Ovary (tissue), 9 donors: ENCODE results near the gene RGS3. TPM values are rescaled to one million over a fixed set of nuclear protein-coding genes. Genes with fewer than 3 reads are reported as not detected.

Experiments used
- DNase-seq, 5 donors: peaks; one replicate each; pipeline ENCODE4 v3.0.0-alpha.2; 2019 to 2020
- H3K27ac ChIP-seq, 2 donors: fragments of 200-600 bp; one replicate each; pipeline versions ENCODE4 v1.5.1 to v1.8.0; 2019 to 2022
- H3K27me3 ChIP-seq: fragments of 200-600 bp; one replicate; pipeline ENCODE4 v1.8.0; 2022
- H3K36me3 ChIP-seq: fragments of 200-600 bp; sonication (generic); one replicate; pipeline ENCODE4 v1.5.1; 2019
- H3K4me1 ChIP-seq: one replicate; pipeline ENCODE4 v1.8.1; 2013; ENCODE audit warnings: mild to moderate bottlenecking, moderate library complexity; ENCODE audit not compliant: insufficient read depth
- H3K4me3 ChIP-seq: fragments of 200-600 bp; sonication (generic); one replicate; pipeline ENCODE4 v1.5.1; 2017
- H3K9me3 ChIP-seq, 2 donors: fragments of 200-600 bp in 1 of 2; sonication (generic) in 1 of 2; one replicate each; pipeline versions ENCODE4 v1.5.1 to v1.8.1; 2013 to 2019; ENCODE audit warnings: mild to moderate bottlenecking in 1 of 2, moderate library complexity in 1 of 2
- EP300 ChIP-seq: sonication (generic); formaldehyde crosslinking; IDR thresholded peaks from one replicate; pipeline ENCODE4 v1.6.1; 2017; ENCODE audit warnings: antibody characterized with exemption
- POLR2A ChIP-seq: fragments of 450-650 bp; IDR thresholded peaks from one replicate; pipeline ENCODE4 v1.6.1; 2017; ENCODE audit warnings: antibody characterized with exemption, mild to moderate bottlenecking, moderate library complexity
- WGBS, 3 donors: extraction: QIAGEN DNeasy Blood & Tissue Kit in 1 of 3; methylation state at CpG; one replicate each; pipeline versions ENCODE4 v1.1.5 to v1.1.7; 2013 to 2017; 5-methylcytosine and 5-hydroxymethylcytosine counted together
- intact Hi-C, 4 donors: fragments of 100-400 bp; cut with DNase I; formaldehyde crosslinking; loops; one replicate each; pipeline versions ENCODE4 v1.11.0 to v1.15.1; 2022 to 2023
- polyA plus RNA-seq, 2 donors: library from polyadenylated mRNA; stranded (reverse); fragments of 200-250 nt in 1 of 2; fragments of 350-450 nt in 1 of 2; fragmentation: Illumina TruSeq in 1 of 2; extraction: RNeasy Lipid Tissue Mini Kit (QIAGEN cat#74804) in 1 of 2; gene quantifications; one replicate each; pipeline ENCODE4 v1.2.3, GENCODE V29; 2013 to 2014
- total RNA-seq, 7 donors: library from RNA; depleted of rRNA in 2 of 7; stranded (reverse); fragments of >200 nt in 2 of 7; fragmentation: NEBNext Ultra II Directional in 3 of 7; extraction: Animal tissue kit (Norgen Biotek cat#: 25700) in 3 of 7; gene quantifications; one replicate each; pipeline versions ENCODE4 v1.1.0 to v1.2.4, GENCODE V29; 2016 to 2023
- TF ChIP-seq, protein P1 (sequence below), 3 donors: fragments of 450-650 bp in 2 of 3; fragments of 200-600 bp in 1 of 3; IDR thresholded peaks; one replicate each; pipeline versions ENCODE4 v1.5.1 to v1.8.0; 2016 to 2022; ENCODE audit warnings: antibody characterized with exemption in 3 of 3, mild to moderate bottlenecking in 1 of 3
- donor health status: DM: no; HTN: no; CAD: no; lungs with moderate emphysema.
- donor health status: DM: no; HTN: no; CAD: no.
- donor health status: Bipolar disorder and iron deficiency.
- donor health status: DM: yes; HTN: yes; CAD: no.
- donor health status: DM: no; HTN: no; CAD: no.
- donor health status: DM: yes; HTN: yes; CAD: no.

RGS3 gene
- total and polyA plus RNA-seq, 9 donors, result 6.1 to 49.3 (median 15.4) TPM

DNA sequence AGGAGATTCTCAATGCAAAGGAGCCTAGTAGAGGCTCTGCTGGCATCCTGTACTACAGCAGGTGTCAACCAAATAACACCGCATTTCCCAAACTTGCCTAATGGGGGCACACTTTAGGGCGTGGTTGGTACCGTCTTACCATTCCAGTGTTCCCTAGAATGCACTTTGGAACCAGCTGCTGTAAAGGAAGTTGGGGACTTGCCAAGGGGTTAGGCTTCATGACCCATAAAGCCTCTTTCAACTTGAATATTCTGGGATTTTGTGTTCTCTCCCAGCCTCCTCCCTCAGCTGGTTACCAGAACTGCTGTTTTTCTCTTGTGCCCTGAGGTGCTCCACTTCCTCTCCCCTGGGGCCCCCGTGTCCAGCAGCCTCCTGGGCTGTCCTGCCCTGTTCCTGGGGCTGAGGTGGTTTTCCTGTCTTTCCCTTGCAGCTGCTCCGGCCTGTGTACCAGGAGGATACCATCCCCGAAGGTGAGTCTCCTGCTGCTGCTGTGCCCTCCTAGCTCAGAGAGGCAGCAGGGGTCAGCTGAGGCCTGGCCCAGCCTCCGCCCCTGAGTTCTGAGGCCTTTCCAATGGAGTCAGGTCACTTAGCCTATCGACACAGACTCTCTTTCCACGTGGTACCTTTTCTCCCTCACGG lies 44.7 kb downstream of the RGS3 start:
- Histone ChIP-seq H3K36me3 (no peaks in the 10 kb centered on the region), H3K27me3 (no peaks in the 10 kb centered on the region), H3K9me3 (no peaks in the 10 kb centered on the region), H3K27ac (no peak overlapping the region), H3K4me1 (peaks cover 23% of the 10 kb centered on the region), H3K4me3 (no peak overlapping the region)
- TF ChIP-seq, protein P1, sequence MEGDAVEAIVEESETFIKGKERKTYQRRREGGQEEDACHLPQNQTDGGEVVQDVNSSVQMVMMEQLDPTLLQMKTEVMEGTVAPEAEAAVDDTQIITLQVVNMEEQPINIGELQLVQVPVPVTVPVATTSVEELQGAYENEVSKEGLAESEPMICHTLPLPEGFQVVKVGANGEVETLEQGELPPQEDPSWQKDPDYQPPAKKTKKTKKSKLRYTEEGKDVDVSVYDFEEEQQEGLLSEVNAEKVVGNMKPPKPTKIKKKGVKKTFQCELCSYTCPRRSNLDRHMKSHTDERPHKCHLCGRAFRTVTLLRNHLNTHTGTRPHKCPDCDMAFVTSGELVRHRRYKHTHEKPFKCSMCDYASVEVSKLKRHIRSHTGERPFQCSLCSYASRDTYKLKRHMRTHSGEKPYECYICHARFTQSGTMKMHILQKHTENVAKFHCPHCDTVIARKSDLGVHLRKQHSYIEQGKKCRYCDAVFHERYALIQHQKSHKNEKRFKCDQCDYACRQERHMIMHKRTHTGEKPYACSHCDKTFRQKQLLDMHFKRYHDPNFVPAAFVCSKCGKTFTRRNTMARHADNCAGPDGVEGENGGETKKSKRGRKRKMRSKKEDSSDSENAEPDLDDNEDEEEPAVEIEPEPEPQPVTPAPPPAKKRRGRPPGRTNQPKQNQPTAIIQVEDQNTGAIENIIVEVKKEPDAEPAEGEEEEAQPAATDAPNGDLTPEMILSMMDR (IDR thresholded peaks at IDR 0.05), result no peak
- TF ChIP-seq EP300 (no peak), POLR2A (no peak)
- DNase-seq, result no peak
- intact Hi-C loops, result no loop called here
- WGBS, 3 donors, result 76 to 78% (median 77%) methylated on average over 10 of the region's 10 CpGs

- Histone ChIP-seq H3K4me1 (peaks cover 12% of the 10 kb centered on the region), H3K9me3 (no peaks in the 10 kb centered on the region), H3K4me3 (no peak overlapping the region), H3K36me3 (no peaks in the 10 kb centered on the region), H3K27ac (no peak overlapping the region), H3K27me3 (no peaks in the 10 kb centered on the region)
- 73 to 93% (median 91%) methylated on average over 7 of the region's 7 CpGs for WGBS, 3 donors
- TF ChIP-seq POLR2A (no peak), EP300 (no peak)
- TF ChIP-seq, protein P1 (IDR thresholded peaks at IDR 0.05), result no peak
- intact Hi-C loops, result no loop called here
- no peak for DNase-seq
Observed at GRCh38 chr9:113509463-113509862, 45.9 kb downstream of the RGS3 start.

DNA sequence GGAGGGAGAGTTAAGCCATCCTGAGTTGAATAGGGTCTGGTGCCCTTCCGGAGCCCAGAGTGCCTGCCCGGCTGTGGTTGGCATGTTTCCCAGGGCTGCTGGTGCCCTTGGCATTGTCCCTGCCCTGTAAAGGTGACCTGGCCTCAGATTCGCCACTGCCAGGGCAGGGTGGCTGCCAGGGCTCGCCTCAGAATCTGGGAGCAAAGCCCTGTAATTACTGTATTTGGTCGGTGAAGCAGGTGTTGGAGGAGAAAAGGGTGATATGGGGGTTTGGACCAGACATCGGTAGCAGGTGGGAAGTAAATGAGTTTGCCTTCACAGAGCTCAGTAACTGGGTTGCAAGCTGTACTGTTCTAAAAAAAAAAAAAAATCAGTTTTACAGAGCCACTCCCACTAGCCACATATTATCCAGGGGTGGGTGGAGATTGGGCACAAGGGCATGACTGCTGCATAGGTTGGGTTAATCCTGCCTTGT lies 47.6 kb downstream of the RGS3 start:
- no peak for DNase-seq
- no peak overlapping the region for H3K27ac ChIP-seq
- no peak for TF ChIP-seq POLR2A
- no peak for TF ChIP-seq EP300
- TF ChIP-seq, protein P1 (IDR thresholded peaks at IDR 0.05), result no peak
- H3K4me3 ChIP-seq, result no peak overlapping the region
- H3K9me3 ChIP-seq, result no peaks in the 10 kb centered on the region
- 72 to 78% (median 76%) methylated on average over 6 of the region's 6 CpGs for WGBS, 3 donors
- H3K36me3 ChIP-seq, result no peaks in the 10 kb centered on the region
- no peaks in the 10 kb centered on the region for H3K27me3 ChIP-seq
- intact Hi-C loops, result loop anchor here in 1 of 4 donors (10.0 kb wide), 1 partner anchor 64 kb away; no protein-coding TSS in a partner anchor
- H3K4me1 ChIP-seq, result peaks cover 3% of the 10 kb centered on the region

GRCh38 chr9:113511856-113512761 lies 48.6 kb downstream of the RGS3 start:
- no peaks in the 10 kb centered on the region for H3K27me3 ChIP-seq
- H3K4me3 ChIP-seq, result no peak overlapping the region
- intact Hi-C loops, result loop anchor here in 1 of 4 donors (10.0 kb wide), 1 partner anchor 63 kb away; no protein-coding TSS in a partner anchor
- 78 to 86% (median 82%) methylated on average over 10 of the region's 10 CpGs for WGBS, 3 donors
- TF ChIP-seq, protein P1 (IDR thresholded peaks at IDR 0.05), result no peak
- TF ChIP-seq POLR2A (no peak), EP300 (no peak)
- H3K4me1 ChIP-seq, result peaks cover 3% of the 10 kb centered on the region
- no peak for DNase-seq
- no peaks in the 10 kb centered on the region for H3K9me3 ChIP-seq
- H3K27ac ChIP-seq, result no peak overlapping the region
- no peaks in the 10 kb centered on the region for H3K36me3 ChIP-seq
